NCI-H345 (cell line): ENCODE data around the gene BEND5.

Experiments
- DNase-seq: peaks from one replicate; lab custom pipeline; 2025; lab: John Stamatoyannopoulos, UW

The BEND5 gene

DNA sequence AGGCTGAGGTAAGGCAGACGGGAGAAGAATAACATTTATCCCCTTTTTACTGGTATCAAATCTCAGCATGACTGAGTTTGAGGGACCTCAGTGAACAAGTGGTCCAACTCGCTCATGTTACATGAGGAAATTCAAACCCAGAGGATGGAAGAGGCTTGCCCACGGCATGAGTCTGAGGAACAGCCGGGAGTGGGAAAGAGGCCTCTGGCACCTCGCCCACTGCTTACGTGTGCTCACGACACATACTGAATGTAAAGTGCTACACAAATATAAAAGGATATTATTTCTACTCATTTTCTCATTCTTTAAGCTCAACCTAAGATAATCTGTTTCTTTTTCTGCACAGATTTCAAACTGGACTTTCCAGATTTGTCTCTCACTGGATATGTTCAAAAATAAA lies 14.7 kb downstream of the BEND5 start:
- no peak for DNase-seq

DNA sequence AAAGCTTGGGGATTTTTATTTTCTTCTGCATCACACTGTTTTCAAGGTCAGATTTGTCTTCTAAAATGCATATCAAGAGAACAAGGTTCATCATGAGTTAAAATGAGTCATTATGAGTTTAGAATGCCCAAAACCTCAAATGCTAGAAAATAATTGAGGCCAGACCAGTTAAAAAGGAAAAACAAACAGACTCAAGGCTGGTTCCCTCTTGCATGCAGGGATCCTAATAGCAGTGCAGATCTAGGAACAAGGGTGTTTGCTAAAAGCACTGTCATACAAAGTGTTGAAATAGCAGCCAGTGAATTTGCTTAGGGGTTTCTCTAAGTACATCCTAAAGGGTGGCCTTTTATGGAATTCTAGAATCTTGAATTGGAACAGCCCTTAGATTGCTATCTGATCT lies 15.3 kb downstream of the BEND5 start:
- DNase-seq = no peak

GRCh38 chr1:48760857-48761256 lies 15.8 kb downstream of the BEND5 start:
- no peak for DNase-seq

DNA sequence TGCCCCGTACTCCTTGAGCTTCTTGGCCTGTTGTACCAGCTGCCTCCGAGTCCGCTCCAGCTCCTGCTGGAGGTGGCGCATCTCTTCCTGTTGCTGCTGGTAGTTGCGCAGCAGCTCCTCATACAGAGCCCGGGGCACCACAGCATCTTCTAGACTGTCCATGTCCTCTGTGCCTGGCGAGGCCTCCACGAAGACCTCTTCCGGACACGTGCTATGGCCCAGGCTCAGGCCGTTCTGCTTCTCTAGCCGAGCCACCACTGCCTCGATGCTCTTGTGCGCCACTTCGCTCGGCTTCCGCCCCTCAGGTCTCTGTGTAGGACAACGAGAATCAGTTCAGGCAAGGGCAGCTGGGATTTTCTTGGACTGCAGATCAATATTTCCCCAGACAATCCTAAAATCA lies 17.7 kb downstream of the BEND5 start:
- no peak for DNase-seq

DNA sequence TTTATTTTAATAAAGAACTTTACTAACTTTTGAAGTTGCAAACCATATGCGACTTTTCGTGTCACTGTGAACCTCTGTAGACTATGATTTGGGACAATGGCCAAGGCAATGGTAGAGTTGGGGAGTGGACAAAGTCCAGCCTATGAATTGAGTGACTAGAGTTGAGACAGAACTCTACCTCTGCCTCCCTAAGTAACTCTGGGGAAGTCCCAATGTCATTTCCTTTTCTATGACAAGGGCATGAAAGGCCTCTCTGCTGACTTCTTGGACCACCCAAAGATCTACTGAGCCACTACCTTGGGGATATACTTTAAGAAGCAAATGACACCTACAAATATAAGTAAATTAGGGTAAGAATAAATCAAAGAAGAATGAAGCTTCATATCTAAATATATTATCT lies 19.3 kb downstream of the BEND5 start:
- no peak for DNase-seq

DNA sequence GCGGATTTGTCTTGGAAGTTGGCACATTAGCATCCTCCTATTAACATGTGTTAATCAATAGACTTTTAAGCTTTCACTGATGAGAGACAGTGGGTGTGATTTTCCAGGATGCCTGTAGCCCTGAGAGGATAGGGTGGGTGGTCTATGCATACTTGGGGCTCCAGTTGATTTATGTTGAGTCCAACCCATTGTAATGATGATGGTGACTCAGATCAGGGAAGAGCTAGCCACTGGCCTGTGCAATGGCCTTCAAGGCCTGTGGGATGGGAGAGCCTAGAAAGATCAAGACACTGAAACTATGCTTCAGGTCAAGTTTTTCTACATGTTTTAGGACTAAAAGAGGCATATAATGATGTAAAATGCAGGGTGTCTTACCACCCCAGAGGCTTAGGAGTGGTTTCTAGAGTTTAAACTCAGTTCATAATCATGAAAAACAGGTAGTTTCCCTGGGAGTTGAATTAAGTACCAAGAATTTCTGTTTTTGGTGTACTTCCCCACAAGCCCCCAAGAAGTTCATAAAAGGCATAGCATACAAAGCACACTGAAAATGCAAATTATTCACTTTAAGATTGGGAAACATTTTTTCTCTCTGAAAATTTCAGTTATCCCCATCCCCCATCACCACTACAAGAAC lies 19.9 kb downstream of the BEND5 start:
- DNase-seq = no peak

GRCh38 chr1:48753293-48753692 lies 23.4 kb downstream of the BEND5 start:
- DNase-seq = no peak

GRCh38 chr1:48750109-48750508 lies 26.6 kb downstream of the BEND5 start:
- DNase-seq = no peak

DNA sequence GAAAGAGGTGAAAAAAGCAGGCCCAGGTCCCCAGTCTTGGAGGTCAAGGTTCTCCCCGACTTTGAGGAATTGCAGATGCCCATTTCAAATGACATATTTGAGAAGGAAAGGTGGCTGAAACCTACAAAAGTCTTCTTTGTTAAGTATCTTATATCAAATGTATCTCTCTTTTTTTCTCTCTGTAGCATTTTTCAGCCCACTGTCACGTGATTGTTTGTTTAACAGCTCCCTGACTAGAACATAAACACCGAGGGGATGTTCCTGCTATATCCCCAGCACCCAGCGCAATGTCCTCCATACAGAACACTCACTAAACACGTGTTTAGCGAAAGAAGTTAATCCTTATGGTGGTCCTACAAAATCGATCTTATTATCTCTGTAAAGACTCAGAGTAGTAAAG lies 27.6 kb downstream of the BEND5 start:
- DNase-seq = no peak

- no peak for DNase-seq
Observed at GRCh38 chr1:48746906-48747305, 29.8 kb downstream of the BEND5 start.

- DNase-seq = peak; percentile 30
Observed at GRCh38 chr1:48744032-48744431, 32.7 kb downstream of the BEND5 start.

GRCh38 chr1:48743480-48743879 lies 33.2 kb downstream of the BEND5 start:
- no peak for DNase-seq

DNA sequence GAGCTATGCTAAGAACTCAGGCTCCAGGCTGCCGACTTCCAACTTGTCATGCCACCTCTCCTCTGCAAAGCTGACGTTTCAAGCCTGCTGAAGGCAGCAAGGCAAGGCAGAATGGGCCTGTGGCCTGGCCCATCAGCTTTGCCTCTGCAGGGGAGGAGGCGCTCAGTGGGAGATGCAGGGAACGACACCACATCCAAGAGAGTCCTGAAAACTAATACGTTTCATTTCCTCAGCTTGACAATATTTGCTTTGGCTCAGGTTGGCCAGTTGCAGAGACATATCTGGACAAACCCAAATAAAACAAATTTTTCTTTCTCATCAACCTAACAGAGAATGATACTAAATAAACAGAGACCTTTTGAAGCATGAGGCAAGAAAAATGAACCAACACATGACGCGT lies 35.3 kb downstream of the BEND5 start:
- peak; percentile 31 for DNase-seq

- no peak for DNase-seq
Observed at GRCh38 chr1:48740621-48741020, 36.1 kb downstream of the BEND5 start.

DNA sequence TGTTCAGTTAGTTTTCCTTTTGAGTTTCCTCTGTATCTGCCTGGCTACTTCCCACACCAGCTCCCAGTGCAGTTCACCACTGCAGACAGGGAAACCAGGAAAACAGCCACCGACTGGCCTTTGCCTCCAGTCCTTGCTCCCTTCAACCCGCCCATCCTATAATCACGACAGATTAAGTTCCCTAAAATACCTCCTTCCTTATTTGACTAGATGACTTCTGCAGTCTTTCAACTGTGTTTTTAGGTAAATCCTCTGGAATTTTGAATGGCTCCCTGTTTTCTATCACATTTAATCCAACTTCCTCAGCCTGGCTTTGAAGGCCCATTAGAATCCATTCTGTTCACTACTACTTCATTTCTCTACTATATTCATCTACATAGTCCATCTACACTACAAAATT lies 37.6 kb downstream of the BEND5 start:
- DNase-seq = no peak

DNA sequence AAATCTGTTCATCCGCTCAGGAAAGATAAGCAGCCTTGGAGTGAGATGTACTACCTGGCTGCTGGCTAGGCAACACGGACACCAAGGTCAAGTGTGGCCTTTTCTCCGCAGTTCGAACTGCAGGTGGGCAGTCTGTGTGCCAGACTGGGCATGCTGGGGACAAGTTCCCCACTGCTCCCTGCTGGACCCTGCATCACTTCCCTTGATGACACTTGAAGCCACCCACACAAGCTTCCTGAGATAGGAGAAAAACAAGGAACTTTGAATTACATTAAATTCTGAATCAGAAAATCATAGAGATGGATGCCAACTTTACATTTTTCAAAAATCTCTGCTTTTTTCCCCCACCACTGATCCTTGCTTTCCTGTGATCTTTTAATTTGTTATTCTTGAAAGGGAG lies 38.3 kb downstream of the BEND5 start:
- no peak for DNase-seq

GRCh38 chr1:48735796-48736195 lies 40.9 kb downstream of the BEND5 start:
- no peak for DNase-seq

- DNase-seq = no peak
Observed at GRCh38 chr1:48730164-48730910, 46.4 kb downstream of the BEND5 start.

DNA sequence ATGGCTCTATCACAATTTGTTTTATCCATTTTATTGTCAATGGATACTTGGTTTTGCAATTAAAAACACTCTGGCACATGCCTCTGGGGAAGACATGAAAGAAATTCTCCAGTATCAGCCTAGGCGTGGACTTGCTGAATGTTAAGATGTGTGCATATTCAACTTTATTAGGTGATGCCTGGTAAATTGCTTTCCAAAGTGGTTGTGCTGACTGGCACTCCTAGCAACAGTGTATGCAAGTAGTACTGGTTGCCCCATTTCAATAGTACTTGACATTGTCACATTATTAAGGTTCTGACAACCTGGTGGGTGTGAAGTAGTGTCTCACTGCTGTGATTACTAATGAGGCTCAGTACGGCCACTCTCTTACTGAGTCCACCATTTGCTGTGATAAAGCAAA lies 48.1 kb downstream of the BEND5 start:
- no peak for DNase-seq

- DNase-seq = no peak
Observed at GRCh38 chr1:48726557-48727215, 50.0 kb downstream of the BEND5 start.

DNA sequence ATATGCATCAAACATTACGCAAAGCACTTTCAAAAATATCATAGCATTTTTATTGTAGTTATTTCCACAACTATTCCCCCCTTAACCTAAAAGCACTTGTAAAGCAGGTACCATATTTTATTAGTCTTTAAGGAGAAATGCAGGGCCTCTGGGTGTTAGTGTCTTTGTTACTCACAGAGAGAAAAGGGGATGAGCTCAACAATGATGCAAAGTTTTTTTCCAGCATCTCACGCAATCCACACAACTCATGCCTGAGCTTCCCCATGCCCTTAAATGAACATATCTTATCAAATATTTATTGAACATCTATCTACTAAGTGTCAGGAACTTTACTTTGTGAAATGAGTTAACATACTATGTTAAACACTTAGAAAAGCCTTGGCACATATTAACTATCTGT lies 50.6 kb downstream of the BEND5 start:
- no peak for DNase-seq

DNA sequence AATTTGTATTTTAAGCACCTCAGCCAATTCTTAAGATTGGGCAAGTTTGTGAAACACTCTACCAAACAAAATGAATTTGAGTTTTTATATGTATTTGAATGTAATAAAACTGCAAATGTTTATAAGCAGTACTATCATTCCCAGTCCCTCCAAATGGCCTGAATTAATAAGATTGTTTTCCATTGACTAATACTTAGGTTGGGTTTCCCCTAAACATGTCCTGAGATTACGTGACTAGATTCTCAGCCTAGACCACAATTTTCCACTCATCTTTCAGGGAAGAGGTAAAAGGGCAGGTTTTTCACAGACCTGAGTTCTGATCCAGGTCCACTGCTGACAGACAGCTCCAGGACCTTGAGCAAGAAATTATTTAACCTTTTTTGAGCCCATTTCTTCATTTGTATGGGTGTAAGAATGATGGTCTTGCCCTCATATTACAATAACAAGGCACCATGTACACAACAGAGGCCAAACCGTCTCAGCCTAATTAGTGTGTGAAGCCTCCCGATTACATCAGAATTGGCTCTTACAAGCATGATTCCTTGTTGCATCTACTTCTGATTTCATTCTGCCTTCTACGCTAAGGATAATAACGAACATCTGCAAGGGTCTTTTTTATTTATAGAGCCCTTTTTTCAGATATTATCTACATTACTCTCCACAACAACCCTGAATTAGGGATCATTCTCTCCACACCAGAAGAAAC lies 51.2 kb downstream of the BEND5 start:
- no peak for DNase-seq

- DNase-seq = no peak
Observed at GRCh38 chr1:48720929-48721328, 55.8 kb downstream of the BEND5 start.
